Measurements from ENCODE around the gene FAM78A.
"Not testable (repeated sequence)": the region's sequence is repeated elsewhere in the genome, so short reads cannot be mapped to it uniquely, and the experiment has no call there.

- TF ChIP-seq EP300 (IDR thresholded peaks at IDR 0.05; ENCODE audit: low read depth); POLR2A (IDR thresholded peaks at IDR 0.05): not testable (repeated sequence)
- TF ChIP-seq, protein P1, sequence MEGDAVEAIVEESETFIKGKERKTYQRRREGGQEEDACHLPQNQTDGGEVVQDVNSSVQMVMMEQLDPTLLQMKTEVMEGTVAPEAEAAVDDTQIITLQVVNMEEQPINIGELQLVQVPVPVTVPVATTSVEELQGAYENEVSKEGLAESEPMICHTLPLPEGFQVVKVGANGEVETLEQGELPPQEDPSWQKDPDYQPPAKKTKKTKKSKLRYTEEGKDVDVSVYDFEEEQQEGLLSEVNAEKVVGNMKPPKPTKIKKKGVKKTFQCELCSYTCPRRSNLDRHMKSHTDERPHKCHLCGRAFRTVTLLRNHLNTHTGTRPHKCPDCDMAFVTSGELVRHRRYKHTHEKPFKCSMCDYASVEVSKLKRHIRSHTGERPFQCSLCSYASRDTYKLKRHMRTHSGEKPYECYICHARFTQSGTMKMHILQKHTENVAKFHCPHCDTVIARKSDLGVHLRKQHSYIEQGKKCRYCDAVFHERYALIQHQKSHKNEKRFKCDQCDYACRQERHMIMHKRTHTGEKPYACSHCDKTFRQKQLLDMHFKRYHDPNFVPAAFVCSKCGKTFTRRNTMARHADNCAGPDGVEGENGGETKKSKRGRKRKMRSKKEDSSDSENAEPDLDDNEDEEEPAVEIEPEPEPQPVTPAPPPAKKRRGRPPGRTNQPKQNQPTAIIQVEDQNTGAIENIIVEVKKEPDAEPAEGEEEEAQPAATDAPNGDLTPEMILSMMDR (IDR thresholded peaks at IDR 0.05): not testable (repeated sequence)
Observed at GRCh38 chr9:131263033-131263343, 13.3 kb downstream of the FAM78A start.

Measured in transverse colon (tissue), 3 donors.